Tibial nerve (tissue), 4 donors: Measurements from ENCODE around the gene LRRC8A.

Experiments
- CTCF ChIP-seq, 5 experiments: fragments of 200-600 bp in 3 of 5; fragments of 450-650 bp in 2 of 5; sonication (generic) in 3 of 5; IDR thresholded peaks; one replicate each; pipeline ENCODE4 v1.5.1; 2016 to 2019; ENCODE audit warnings: antibody characterized with exemption in 5 of 5, mild to moderate bottlenecking in 3 of 5, moderate library complexity in 2 of 5
- EP300 ChIP-seq, 2 donors: sonication (generic); formaldehyde crosslinking; IDR thresholded peaks; one replicate each; pipeline ENCODE4 v1.6.1; 2017; ENCODE audit warnings: antibody characterized with exemption in 2 of 2, mild to moderate bottlenecking in 1 of 2

GRCh38 chr9:128916204-128916603, 34.3 kb downstream of the LRRC8A start:
- TF ChIP-seq CTCF (IDR thresholded peaks at IDR 0.05), result no peak
- no peak for TF ChIP-seq EP300 (IDR thresholded peaks at IDR 0.05)
